ENCODE data around the gene ZCCHC14. TPM values are rescaled to one million over a fixed set of nuclear protein-coding genes. Genes with fewer than 3 reads are reported as not detected.
A peak's percentile ranks its signal among the peaks of the same experiment; 100 is the strongest.
"Not testable (repeated sequence)": the region's sequence is repeated elsewhere in the genome, so short reads cannot be mapped to it uniquely, and the experiment has no call there.

ZCCHC14 gene
- total and polyA plus RNA-seq, 2 of the 13 experiments (the other 11 are each of a cell fraction or from before 2014, with no cell fraction given) = 12.4 to 12.5 TPM

DNA sequence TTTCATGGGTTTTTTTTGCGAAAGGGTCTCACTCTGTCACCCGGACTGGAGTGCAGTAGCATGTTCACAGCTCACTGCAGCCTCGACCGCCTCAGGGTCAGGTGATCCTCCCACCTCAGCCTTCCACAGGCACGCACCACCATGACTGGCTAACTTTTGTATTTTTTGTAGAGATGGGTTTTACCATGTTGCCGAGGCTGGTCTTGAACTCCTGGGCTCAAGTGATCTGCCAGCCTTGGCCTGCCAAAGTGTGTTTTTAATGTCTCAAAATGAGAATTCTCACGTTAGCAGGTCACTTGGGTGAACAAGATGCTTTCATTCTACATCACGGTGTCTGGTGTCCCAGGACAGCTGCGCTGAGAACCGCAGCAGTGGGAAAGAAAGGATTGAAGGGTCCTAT lies 112.4 kb downstream of the ZCCHC14 start (continued):
- TF ChIP-seq, protein P1, sequence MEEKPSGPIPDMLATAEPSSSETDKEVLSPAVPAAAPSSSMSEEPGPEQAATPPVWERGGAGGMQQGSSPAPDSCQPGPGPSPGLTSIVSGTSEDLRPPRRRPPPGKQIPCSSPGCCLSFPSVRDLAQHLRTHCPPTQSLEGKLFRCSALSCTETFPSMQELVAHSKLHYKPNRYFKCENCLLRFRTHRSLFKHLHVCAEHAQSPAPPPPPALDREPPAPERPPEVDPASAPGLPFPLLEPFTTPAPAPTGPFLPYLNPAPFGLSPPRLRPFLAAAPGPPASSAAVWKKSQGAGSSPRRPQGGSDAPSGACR (CRISPR knock-in tag; IDR thresholded peaks at IDR 0.05) = 0 out of 2 replicates have a peak, but pooled peaks have one; percentile 15
- TF ChIP-seq MEF2D (CRISPR knock-in tag; IDR thresholded peaks at IDR 0.05) = no peak
- TF ChIP-seq, protein P2, sequence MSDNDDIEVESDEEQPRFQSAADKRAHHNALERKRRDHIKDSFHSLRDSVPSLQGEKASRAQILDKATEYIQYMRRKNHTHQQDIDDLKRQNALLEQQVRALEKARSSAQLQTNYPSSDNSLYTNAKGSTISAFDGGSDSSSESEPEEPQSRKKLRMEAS (IDR thresholded peaks at IDR 0.05) = 0 out of 2 replicates have a peak, but pooled peaks have one; percentile 26
- peak; percentile 9; the same call in 1 of the 2 replicates for TF ChIP-seq TSC22D2 (CRISPR knock-in tag; IDR thresholded peaks at IDR 0.05; ENCODE audit: borderline replicate concordance)

DNA sequence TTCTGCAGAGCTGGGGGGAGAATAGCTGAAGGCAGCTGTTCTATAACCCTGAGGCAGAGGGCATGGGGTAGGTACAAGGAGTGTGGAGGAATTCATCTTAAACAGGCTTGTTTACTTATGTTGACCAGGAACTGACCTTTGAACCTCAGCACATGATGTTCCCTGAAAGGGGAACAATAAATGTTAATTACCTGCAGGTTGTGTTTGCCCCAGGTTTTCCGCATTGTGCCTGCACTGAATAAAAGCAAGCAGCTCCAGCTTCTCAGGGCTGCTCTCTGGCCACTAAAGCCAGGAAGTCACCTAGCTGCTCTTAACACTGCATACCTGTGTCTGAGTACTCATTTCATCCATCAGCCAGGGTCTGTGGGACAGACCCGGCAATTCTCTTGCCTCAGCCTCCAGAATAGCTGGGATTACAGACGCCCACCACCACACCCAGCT lies 113.5 kb downstream of the ZCCHC14 start:
- H3K9me3 ChIP-seq (ENCODE audit: low read length); intact Hi-C loops (cut with micrococcal nuclease; ENCODE audit: unreplicated experiment); FAIRE-seq; BruUV-seq (replicated peaks); H3K27me3 ChIP-seq (ENCODE audit: control insufficient read depth in 1 of 2, insufficient read depth in 2 of 2, low read length in 2 of 2); ATAC-seq; CTCF ChIA-PET (ENCODE audit: low intra/inter-chr PET ratio, low total read pairs); H2AFZ ChIP-seq (ENCODE audit: low read length); TF ChIP-seq CREM (CRISPR knock-in tag; IDR thresholded peaks at IDR 0.05): not testable (repeated sequence)
- Histone ChIP-seq H3K36me3 (replicated peaks in 1 of 2; ENCODE audit: control insufficient read depth in 1 of 2, insufficient read depth in 2 of 2, low read length in 2 of 2) (peaks cover 16 to 44% of the 10 kb centered on the region in 2 experiments), H3K4me2 (ENCODE audit: low read depth, low read length) (peak overlapping the region; percentile 98), H3K9ac (ENCODE audit: insufficient read depth, low read depth, low read length) (peak overlapping the region; percentile 81), H3K27ac (ENCODE audit: extremely low read length, insufficient read depth, low read length) (peak overlapping the region; percentile 100), H3K4me3 (replicated peaks in 1 of 3; ENCODE audit: insufficient read depth in 1 of 3, low read depth in 2 of 3, low read length in 3 of 3) (peak overlapping the region; percentile 82 to 96 (median 84)), H4K20me1 (ENCODE audit: insufficient read depth, low read length) (peaks cover 78% of the 10 kb centered on the region), H3K4me1 (ENCODE audit: insufficient read depth, low read length) (peaks cover 64% of the 10 kb centered on the region), H3K79me2 (ENCODE audit: insufficient read depth, low read length) (peaks cover 86% of the 10 kb centered on the region)
- in situ Hi-C loops (cut with HindIII; ENCODE audit: extremely low pct_ligation_motif_present, low pct_unique_long_range_greater_than_20kb) = loop anchor here (25.0 kb wide), 1 partner anchor 483 kb away; the partner anchor contains the start of gene SLC7A5
- 11% methylated on average over 3 of the region's 3 CpGs for WGBS (ENCODE audit: low lambda C conversion rate)
- POLR2A ChIA-PET = interaction anchor here (0.8 to 14.0 kb wide), 11 partner anchors 9 to 61 kb away, joined by 3 to 265 read pairs (median 4); partner anchors contain the start of genes C16orf95 and MAP1LC3B
- peak; percentile 89 for DNase-seq (ENCODE audit: low spot score)
- TF ChIP-seq, protein P3, sequence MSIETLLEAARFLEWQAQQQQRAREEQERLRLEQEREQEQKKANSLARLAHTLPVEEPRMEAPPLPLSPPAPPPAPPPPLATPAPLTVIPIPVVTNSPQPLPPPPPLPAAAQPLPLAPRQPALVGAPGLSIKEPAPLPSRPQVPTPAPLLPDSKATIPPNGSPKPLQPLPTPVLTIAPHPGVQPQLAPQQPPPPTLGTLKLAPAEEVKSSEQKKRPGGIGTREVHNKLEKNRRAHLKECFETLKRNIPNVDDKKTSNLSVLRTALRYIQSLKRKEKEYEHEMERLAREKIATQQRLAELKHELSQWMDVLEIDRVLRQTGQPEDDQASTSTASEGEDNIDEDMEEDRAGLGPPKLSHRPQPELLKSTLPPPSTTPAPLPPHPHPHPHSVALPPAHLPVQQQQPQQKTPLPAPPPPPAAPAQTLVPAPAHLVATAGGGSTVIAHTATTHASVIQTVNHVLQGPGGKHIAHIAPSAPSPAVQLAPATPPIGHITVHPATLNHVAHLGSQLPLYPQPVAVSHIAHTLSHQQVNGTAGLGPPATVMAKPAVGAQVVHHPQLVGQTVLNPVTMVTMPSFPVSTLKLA (IDR thresholded peaks at IDR 0.05) = peak; percentile 36; the same call in 1 of the 2 replicates
- TF ChIP-seq, protein P4, sequence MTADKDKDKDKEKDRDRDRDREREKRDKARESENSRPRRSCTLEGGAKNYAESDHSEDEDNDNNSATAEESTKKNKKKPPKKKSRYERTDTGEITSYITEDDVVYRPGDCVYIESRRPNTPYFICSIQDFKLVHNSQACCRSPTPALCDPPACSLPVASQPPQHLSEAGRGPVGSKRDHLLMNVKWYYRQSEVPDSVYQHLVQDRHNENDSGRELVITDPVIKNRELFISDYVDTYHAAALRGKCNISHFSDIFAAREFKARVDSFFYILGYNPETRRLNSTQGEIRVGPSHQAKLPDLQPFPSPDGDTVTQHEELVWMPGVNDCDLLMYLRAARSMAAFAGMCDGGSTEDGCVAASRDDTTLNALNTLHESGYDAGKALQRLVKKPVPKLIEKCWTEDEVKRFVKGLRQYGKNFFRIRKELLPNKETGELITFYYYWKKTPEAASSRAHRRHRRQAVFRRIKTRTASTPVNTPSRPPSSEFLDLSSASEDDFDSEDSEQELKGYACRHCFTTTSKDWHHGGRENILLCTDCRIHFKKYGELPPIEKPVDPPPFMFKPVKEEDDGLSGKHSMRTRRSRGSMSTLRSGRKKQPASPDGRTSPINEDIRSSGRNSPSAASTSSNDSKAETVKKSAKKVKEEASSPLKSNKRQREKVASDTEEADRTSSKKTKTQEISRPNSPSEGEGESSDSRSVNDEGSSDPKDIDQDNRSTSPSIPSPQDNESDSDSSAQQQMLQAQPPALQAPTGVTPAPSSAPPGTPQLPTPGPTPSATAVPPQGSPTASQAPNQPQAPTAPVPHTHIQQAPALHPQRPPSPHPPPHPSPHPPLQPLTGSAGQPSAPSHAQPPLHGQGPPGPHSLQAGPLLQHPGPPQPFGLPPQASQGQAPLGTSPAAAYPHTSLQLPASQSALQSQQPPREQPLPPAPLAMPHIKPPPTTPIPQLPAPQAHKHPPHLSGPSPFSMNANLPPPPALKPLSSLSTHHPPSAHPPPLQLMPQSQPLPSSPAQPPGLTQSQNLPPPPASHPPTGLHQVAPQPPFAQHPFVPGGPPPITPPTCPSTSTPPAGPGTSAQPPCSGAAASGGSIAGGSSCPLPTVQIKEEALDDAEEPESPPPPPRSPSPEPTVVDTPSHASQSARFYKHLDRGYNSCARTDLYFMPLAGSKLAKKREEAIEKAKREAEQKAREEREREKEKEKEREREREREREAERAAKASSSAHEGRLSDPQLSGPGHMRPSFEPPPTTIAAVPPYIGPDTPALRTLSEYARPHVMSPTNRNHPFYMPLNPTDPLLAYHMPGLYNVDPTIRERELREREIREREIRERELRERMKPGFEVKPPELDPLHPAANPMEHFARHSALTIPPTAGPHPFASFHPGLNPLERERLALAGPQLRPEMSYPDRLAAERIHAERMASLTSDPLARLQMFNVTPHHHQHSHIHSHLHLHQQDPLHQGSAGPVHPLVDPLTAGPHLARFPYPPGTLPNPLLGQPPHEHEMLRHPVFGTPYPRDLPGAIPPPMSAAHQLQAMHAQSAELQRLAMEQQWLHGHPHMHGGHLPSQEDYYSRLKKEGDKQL (CRISPR knock-in tag; IDR thresholded peaks at IDR 0.05; ENCODE audit: low read depth) = peak; percentile 66
- 0 out of 2 replicates have a peak, but pooled peaks have one; percentile 32 for TF ChIP-seq ZNF329 (CRISPR knock-in tag; IDR thresholded peaks at IDR 0.05; ENCODE audit: low read depth)
- peak; percentile 61; the same call in 1 of the 2 replicates for TF ChIP-seq CREM (IDR thresholded peaks at IDR 0.05)
- 0 out of 2 replicates have a peak, but pooled peaks have one; percentile 50 for TF ChIP-seq ZNF335 (CRISPR knock-in tag; IDR thresholded peaks at IDR 0.05)
- peak; percentile 75 for TF ChIP-seq MED1 (CRISPR knock-in tag; IDR thresholded peaks at IDR 0.05)
- TF ChIP-seq ZSCAN12 (CRISPR knock-in tag; IDR thresholded peaks at IDR 0.05) = 0 out of 2 replicates have a peak, but pooled peaks have one; percentile 67
- peak; percentile 58 for TF ChIP-seq MEIS2 (CRISPR knock-in tag; IDR thresholded peaks at IDR 0.05)
- TF ChIP-seq ZNF331 (CRISPR knock-in tag; IDR thresholded peaks at IDR 0.05) = peak; percentile 72
- TF ChIP-seq NR2F1 (CRISPR knock-in tag; IDR thresholded peaks at IDR 0.05) = peak; percentile 73 to 86; a peak in 3 of 4 replicates

All from HepG2 (cell line).